GM21515 (cell line): ENCODE data around the gene EPHB2.
"Not testable (repeated sequence)": the region's sequence is repeated elsewhere in the genome, so short reads cannot be mapped to it uniquely, and the experiment has no call there.

Experiments used
- ATAC-seq: cut with Tn5 transposase; IDR thresholded peaks from one replicate; pipeline ENCODE4 v1.9.1; 2021; ENCODE audit not compliant: unreplicated experiment

The EPHB2 gene

GRCh38 chr1:22689505-22689904 lies 21.1 kb upstream of the EPHB2 start:
- no peak for ATAC-seq

GRCh38 chr1:22691031-22691753 lies 19.4 kb upstream of the EPHB2 start:
- ATAC-seq = no peak

- ATAC-seq = no peak
These were observed 16.5 kb upstream of the EPHB2 start for GRCh38 chr1:22694172-22694571.

GRCh38 chr1:22696610-22697009 lies 14.0 kb upstream of the EPHB2 start:
- no peak for ATAC-seq

- no peak for ATAC-seq
These were observed 12.7 kb upstream of the EPHB2 start for GRCh38 chr1:22697980-22698379.

GRCh38 chr1:22699681-22700520 lies 10.7 kb upstream of the EPHB2 start:
- no peak for ATAC-seq

- no peak for ATAC-seq
These were observed 8.1 kb upstream of the EPHB2 start for GRCh38 chr1:22702296-22703085.

GRCh38 chr1:22704440-22705067 lies 6.1 kb upstream of the EPHB2 start:
- ATAC-seq = peak; percentile 63

- ATAC-seq = no peak
These were observed 5.1 kb upstream of the EPHB2 start for GRCh38 chr1:22705586-22705985.

GRCh38 chr1:22706100-22706499 lies 4.5 kb upstream of the EPHB2 start:
- not testable (repeated sequence) for ATAC-seq

GRCh38 chr1:22708777-22709176 lies 1.9 kb upstream of the EPHB2 start:
- no peak for ATAC-seq

- ATAC-seq = no peak
These were observed 1.4 kb upstream of the EPHB2 start for GRCh38 chr1:22709227-22709626.

- ATAC-seq = no peak
These were observed 543 bp upstream of the EPHB2 start for GRCh38 chr1:22709891-22710700.

GRCh38 chr1:22711071-22711470 lies 432 bp downstream of the EPHB2 start:
- ATAC-seq = no peak

GRCh38 chr1:22711591-22712501 lies 1.2 kb downstream of the EPHB2 start:
- ATAC-seq = no peak

GRCh38 chr1:22712502-22713271 lies 2.0 kb downstream of the EPHB2 start:
- ATAC-seq = peak; percentile 49

- no peak for ATAC-seq
These were observed 3.8 kb downstream of the EPHB2 start for GRCh38 chr1:22714455-22714854.

- no peak for ATAC-seq
These were observed 6.6 kb downstream of the EPHB2 start for GRCh38 chr1:22717037-22717760.
